ENCODE data around the gene NKX2-3. TPM values are rescaled to one million over a fixed set of nuclear protein-coding genes. Genes with fewer than 3 reads are reported as not detected.

NKX2-3 gene
- total RNA-seq, 1 donor from 2014 or later: 0.82 TPM

DNA sequence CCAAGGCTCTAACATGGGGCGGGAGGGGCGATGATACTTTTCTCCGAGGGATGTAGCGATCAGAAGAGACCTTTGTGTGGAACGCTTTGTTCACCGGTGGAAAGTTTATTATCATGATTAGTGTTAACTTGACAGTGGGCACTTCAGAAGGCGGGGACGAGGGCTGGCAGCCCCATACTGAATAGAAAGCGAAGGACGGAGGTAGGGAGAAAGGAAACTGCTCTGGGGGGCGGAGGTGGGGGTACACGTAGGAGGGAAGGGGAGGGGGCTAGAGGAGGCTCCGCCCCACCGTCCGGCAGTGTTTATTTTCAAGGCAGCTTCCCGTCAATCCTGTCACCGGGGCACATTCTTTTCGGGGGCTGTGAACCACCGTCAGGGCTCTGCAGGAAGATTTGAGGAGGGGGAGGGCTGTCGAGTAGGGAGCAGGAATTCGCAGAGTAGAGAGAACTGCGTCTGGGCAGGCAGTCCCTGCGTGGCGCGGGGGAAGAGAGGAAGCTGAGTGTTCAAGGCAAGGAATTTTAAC lies 9.4 kb upstream of the NKX2-3 start:
- DNase-seq (ENCODE audit: low spot score): peak; percentile 81
- Mint-ChIP-seq H3K27me3 (ENCODE audit: unreplicated experiment) (peaks cover 11% of the 10 kb centered on the region), H3K36me3 (ENCODE audit: low read depth, unreplicated experiment) (peaks cover 8% of the 10 kb centered on the region), H3K27ac (ENCODE audit: unreplicated experiment) (peak overlapping the region; percentile 99), H3K4me3 (ENCODE audit: unreplicated experiment) (peak overlapping the region; percentile 89), H3K9me3 (ENCODE audit: unreplicated experiment) (no peaks in the 10 kb centered on the region), H3K4me1 (ENCODE audit: unreplicated experiment) (peaks cover 64% of the 10 kb centered on the region)
- TF ChIP-seq, protein P1, sequence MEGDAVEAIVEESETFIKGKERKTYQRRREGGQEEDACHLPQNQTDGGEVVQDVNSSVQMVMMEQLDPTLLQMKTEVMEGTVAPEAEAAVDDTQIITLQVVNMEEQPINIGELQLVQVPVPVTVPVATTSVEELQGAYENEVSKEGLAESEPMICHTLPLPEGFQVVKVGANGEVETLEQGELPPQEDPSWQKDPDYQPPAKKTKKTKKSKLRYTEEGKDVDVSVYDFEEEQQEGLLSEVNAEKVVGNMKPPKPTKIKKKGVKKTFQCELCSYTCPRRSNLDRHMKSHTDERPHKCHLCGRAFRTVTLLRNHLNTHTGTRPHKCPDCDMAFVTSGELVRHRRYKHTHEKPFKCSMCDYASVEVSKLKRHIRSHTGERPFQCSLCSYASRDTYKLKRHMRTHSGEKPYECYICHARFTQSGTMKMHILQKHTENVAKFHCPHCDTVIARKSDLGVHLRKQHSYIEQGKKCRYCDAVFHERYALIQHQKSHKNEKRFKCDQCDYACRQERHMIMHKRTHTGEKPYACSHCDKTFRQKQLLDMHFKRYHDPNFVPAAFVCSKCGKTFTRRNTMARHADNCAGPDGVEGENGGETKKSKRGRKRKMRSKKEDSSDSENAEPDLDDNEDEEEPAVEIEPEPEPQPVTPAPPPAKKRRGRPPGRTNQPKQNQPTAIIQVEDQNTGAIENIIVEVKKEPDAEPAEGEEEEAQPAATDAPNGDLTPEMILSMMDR (IDR thresholded peaks at IDR 0.05; ENCODE audit: unreplicated experiment): no peak

DNA sequence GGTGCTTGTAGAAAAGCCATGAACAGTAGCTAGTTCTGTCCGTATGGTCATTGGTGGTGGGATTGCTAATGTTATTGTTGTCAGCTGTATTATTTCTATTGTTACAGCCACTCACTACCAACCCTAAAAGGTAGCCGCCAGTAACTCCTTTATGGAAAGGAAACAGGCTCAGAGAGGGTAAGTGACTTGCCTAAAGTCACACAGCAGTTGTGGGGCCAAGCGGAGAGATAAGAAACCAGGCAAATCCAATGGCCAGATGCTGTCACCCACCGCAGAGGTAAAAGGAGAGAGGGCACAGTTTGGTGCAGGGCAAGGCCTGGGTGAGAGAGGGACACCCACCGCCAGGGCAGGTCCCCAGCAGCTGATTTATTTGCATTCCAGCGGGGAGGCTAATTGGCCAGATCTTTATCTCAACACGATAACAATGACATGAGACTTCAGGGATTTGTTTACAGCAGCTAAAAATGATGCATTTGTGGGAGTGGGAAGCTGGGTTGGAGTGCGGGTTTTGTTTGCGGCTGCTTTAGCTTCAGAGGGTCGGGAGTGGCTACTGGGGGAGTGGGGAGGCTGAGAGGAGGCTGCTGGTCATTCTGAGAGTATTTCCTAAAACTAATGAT lies 8.6 kb upstream of the NKX2-3 start:
- H3K36me3 Mint-ChIP-seq (ENCODE audit: low read depth, unreplicated experiment): peaks cover 8% of the 10 kb centered on the region
- H3K27me3 Mint-ChIP-seq (ENCODE audit: unreplicated experiment): peaks cover 10% of the 10 kb centered on the region
- H3K4me1 Mint-ChIP-seq (ENCODE audit: unreplicated experiment): peaks cover 71% of the 10 kb centered on the region
- peak overlapping the region; percentile 89 for H3K4me3 Mint-ChIP-seq (ENCODE audit: unreplicated experiment)
- no peak for DNase-seq (ENCODE audit: low spot score)
- no peak overlapping the region for H3K27ac Mint-ChIP-seq (ENCODE audit: unreplicated experiment)
- TF ChIP-seq, protein P1 (IDR thresholded peaks at IDR 0.05; ENCODE audit: unreplicated experiment): no peak
- no peaks in the 10 kb centered on the region for H3K9me3 Mint-ChIP-seq (ENCODE audit: unreplicated experiment)

DNA sequence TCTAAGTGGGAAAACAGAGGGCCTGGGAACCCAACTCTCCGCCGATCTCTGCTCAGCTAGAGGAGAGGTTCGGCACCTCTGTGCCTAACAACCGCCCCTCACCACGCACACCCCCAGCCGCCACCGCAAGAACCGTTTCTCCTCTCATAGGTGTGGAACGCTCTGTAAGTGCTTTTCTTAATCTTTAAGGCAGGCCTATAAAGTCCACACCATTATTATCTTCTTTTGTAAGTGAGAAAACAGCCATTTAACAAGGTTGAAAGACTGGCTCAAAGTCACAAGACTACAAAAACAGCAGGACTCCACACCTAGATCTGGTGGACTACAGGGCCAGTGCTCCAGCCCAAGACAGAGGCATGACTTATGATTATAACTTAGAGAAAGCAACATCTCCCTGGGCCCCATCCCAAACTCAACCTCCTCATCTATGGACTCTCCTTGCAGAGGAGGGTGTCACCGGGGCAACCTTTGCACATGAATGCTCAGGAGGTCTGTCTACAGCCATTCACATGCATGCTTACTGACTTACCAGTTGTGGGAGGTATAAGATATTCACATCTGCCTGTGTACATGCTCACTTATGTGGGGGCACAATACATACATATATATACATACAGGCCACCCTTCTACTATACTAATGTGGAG lies 7.9 kb upstream of the NKX2-3 start:
- DNase-seq (ENCODE audit: low spot score): no peak
- Mint-ChIP-seq H3K9me3 (ENCODE audit: unreplicated experiment) (no peaks in the 10 kb centered on the region), H3K4me3 (ENCODE audit: unreplicated experiment) (no peak overlapping the region), H3K36me3 (ENCODE audit: low read depth, unreplicated experiment) (peaks cover 8% of the 10 kb centered on the region), H3K27me3 (ENCODE audit: unreplicated experiment) (peaks cover 12% of the 10 kb centered on the region), H3K27ac (ENCODE audit: unreplicated experiment) (peak overlapping the region; percentile 48), H3K4me1 (ENCODE audit: unreplicated experiment) (peaks cover 74% of the 10 kb centered on the region)
- TF ChIP-seq, protein P1 (IDR thresholded peaks at IDR 0.05; ENCODE audit: unreplicated experiment): no peak

DNA sequence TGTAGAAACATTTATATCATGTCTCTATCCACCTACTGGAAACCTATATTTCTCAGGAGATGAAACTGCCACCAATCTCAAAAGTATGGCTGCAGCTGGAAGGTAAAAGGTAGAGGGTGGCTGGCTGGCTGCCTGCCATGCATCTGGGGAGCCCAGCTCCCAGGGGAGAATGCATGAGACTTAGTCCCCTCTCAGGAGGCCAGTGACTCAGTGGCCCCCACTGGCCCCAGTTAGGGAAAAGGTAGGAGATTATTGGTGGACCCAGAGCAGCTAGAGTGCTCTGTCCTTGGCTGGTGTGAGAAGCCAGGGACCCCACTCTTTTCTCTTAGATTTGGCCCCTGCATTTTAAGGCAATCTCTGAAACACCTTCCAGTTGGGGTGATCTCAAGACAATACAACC lies 6.8 kb upstream of the NKX2-3 start:
- Mint-ChIP-seq H3K9me3 (ENCODE audit: unreplicated experiment) (no peaks in the 10 kb centered on the region), H3K4me1 (ENCODE audit: unreplicated experiment) (peaks cover 72% of the 10 kb centered on the region), H3K36me3 (ENCODE audit: low read depth, unreplicated experiment) (peaks cover 8% of the 10 kb centered on the region), H3K27me3 (ENCODE audit: unreplicated experiment) (peaks cover 9% of the 10 kb centered on the region), H3K27ac (ENCODE audit: unreplicated experiment) (no peak overlapping the region), H3K4me3 (ENCODE audit: unreplicated experiment) (no peak overlapping the region)
- no peak for DNase-seq (ENCODE audit: low spot score)
- TF ChIP-seq, protein P1 (IDR thresholded peaks at IDR 0.05; ENCODE audit: unreplicated experiment): no peak
